RWPE1 (cell line): ENCODE data around the gene MTMR2.

Source experiments
- CTCF ChIA-PET: fragments of 350-600 bp; sonication (Branson Sonifier 250); formaldehyde crosslinking; extraction: SDS; loops from one replicate; lab custom pipeline; 2021; lab: Yijun Ruan, JAX
- POLR2A ChIA-PET: fragments of 400-600 bp; formaldehyde crosslinking; extraction: SDS; loops from one replicate; lab custom pipeline; 2020; ENCODE audit warnings: antibody characterized with exemption; ENCODE audit not compliant: low non-redundant PET; lab: Yijun Ruan, JAX
- DNase-seq: peaks from one replicate; pipeline ENCODE4 v3.0.0; 2012; ENCODE audit warnings: low spot score
- H3K27ac ChIP-seq: fragments of 450-650 bp; 2 replicates; pipeline ENCODE4 v1.5.1; 2017
- TF ChIP-seq, protein P1 (sequence below): fragments of 450-650 bp; conservative IDR thresholded peaks from 2 replicates; pipeline ENCODE4 v1.5.1; 2017; ENCODE audit warnings: low read depth, mild to moderate bottlenecking

Gene MTMR2

DNA sequence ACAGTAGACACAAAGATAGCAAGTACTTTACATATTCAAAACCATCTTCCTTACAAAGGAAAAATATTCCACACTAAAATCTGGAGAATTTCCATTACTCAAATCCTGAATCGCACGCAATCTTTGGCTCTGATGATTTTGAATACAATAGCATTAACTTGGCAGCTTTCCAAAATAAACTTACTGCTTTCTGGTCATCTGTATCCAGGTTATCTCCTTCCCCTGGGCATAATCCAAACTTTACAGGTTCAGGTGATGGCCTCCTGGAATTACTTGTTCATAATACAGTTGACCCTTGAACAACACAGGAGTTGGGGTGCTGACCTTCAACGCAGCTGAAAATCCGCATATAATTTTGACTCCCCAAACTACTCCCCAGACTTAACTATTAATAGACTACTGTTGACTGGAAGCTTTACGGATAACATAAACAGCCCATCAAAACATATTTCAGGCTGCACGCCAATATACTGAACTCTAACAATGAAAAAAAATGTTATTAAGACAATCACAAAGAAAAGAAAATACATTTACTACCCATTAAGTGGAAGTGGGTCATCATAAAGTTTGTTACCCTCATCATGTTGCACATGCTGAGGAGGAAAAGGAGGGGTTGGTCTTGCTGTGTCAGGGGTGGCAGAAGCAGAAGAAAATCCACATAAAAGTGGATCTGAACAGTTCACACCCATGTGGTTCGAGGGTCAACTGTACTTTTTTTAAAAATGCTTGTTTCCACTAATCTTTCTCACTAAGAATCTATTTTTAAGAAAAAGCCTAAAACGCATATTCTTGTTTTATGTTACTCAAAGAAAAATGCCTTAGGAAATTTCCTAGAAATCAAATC, 6.5 kb downstream of the MTMR2 start:
- TF ChIP-seq, protein P1, sequence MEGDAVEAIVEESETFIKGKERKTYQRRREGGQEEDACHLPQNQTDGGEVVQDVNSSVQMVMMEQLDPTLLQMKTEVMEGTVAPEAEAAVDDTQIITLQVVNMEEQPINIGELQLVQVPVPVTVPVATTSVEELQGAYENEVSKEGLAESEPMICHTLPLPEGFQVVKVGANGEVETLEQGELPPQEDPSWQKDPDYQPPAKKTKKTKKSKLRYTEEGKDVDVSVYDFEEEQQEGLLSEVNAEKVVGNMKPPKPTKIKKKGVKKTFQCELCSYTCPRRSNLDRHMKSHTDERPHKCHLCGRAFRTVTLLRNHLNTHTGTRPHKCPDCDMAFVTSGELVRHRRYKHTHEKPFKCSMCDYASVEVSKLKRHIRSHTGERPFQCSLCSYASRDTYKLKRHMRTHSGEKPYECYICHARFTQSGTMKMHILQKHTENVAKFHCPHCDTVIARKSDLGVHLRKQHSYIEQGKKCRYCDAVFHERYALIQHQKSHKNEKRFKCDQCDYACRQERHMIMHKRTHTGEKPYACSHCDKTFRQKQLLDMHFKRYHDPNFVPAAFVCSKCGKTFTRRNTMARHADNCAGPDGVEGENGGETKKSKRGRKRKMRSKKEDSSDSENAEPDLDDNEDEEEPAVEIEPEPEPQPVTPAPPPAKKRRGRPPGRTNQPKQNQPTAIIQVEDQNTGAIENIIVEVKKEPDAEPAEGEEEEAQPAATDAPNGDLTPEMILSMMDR, result no peak
- DNase-seq, result peak; percentile 41
- CTCF ChIA-PET, result interaction anchor here (0.6 kb wide), 1 partner anchor 172 kb away, joined by 3 read pairs; no protein-coding TSS in a partner anchor
- H3K27ac ChIP-seq, result no peak overlapping the region
- POLR2A ChIA-PET, result no interaction called here

DNA sequence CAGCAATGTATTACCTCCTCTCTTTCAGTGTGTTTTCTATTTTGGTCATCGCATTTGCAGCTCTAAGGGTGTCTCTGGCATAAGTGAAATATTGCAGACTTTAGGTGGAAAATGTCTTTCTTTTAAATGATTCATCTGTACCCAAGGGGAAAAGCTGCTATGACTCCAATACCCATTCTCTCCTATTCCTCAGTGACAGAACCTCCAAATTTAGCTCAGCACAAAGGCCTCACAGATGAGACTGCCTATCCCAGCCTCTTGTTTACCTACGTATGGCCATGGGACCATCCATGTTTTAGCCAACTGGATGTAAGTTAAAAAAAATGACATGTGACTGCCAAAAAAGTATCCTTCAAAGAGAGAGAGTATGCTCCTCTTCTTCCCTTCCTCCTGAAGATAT, 7.9 kb downstream of the MTMR2 start:
- TF ChIP-seq, protein P1, result no peak
- no peak overlapping the region for H3K27ac ChIP-seq
- ChIA-PET CTCF (no interaction called here), POLR2A (no interaction called here)
- no peak for DNase-seq

DNA sequence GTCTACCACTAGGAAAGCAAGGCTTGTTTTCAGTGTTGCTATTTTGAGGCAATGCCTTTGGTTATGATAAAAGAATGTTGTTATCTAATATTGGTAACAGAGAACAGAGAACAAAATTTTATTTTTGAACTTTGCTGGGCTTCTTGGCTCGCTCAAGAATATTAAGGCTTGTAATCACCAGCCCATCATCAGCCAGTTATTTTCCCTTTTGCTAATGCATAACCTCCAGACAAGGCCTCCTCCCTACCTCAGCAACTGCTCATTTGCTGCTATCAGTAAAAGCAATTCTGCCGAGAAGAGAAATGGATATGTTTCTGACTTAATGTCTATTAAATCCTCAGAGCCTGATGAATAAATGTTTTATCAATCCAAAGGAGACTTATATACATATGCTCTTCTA, 8.9 kb downstream of the MTMR2 start:
- TF ChIP-seq, protein P1, result no peak
- H3K27ac ChIP-seq, result no peak overlapping the region
- ChIA-PET CTCF (no interaction called here), POLR2A (no interaction called here)
- no peak for DNase-seq

DNA sequence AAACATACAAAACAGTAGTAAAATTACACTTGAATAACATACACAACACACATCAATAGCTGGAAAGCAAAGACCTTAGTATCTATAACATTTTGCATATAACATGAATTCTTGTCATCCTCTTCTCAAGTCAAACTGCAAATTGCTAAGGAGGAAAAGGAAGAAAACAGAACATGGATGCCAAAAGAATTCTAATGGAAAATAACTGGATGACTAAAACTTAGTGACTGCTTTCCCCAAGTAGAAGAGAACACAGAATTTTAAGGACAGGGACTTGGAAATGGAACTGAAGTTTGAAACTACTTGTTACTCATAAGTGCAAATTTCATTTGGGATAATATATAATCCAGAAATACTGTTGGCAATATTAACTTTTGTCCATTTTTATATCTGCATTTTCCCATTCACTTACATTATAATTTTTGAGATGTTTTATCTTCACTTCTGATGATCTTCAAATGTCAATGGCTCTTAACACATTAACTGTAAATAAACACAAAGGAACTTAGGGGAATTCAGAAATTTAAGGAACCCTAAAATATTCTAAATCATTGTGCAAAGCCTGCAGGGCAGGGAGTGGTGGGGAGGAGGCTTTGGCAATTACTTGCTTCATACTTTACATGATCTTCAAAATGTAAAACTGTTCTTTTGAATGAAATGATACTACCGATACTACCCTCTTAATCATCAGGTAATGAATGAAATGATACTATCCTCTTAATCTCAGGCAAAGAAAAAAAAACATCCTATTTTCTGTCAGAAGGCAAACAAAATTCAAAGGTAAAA, 9.9 kb downstream of the MTMR2 start:
- no peak for DNase-seq
- CTCF ChIA-PET, result no interaction called here
- H3K27ac ChIP-seq, result no peak overlapping the region
- POLR2A ChIA-PET, result no interaction called here
- TF ChIP-seq, protein P1, result no peak

DNA sequence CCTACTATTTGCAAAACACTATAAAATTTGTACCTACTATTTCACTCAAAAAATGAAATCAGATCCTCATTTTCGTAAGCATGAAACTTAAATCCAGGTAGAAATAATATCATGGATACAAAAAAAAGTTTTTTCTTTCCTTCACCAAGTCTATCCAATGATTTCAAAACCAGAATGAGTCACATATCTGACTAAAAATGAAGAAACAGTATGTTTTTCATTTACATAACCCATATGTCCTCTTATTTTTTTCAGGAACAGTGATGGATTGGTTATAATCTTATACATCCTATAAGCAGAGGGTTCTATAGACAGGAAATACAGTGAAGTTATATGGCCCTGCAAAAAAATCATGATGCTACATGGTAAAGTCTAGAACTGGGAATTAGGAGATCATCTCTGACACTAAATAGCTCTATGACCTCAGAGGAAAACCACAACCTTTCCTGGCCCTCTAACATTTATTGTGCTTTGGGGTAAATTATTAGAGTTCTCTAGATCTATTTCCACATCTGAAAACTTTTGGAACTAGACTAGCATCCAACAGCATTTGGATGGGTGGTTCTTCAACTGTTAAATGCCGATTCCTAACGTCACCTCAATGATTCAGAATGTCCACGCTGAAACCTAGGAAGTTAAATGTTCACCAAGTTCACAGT, 10.9 kb downstream of the MTMR2 start:
- DNase-seq, result no peak
- CTCF ChIA-PET, result no interaction called here
- TF ChIP-seq, protein P1, result no peak
- POLR2A ChIA-PET, result no interaction called here
- H3K27ac ChIP-seq, result no peak overlapping the region

DNA sequence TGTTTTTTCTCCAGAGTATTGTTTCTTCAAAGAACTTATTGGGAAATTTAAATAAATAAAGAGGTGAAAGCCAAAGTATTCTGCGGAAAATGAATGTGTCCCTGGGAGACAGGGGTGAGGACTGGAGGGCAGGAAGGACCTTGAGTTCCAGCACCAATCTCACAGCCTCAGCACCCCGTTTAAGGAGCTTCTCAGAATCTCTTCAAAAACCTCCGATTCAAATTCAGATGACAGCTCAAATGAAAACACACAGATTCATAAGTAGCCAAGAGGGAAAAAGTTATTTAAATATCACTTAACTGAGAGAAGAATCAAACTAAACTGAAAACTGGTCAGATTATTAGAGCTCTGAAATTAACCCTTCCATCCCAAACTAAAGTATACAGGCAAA, 12.5 kb downstream of the MTMR2 start:
- ChIA-PET POLR2A (no interaction called here), CTCF (interaction anchor here (0.5 to 1.1 kb wide), 3 partner anchors 31 to 144 kb away, joined by 3 to 4 read pairs (median 4); no protein-coding TSS in a partner anchor)

More for the DNA sequence above, 12.5 kb downstream of the MTMR2 start:
- no peak for DNase-seq
- H3K27ac ChIP-seq, result no peak overlapping the region
- TF ChIP-seq, protein P1, result no peak
